SK-N-SH (cell line): Measurements from ENCODE around the gene PPM1L. TPM values are rescaled to one million over a fixed set of nuclear protein-coding genes. Genes with fewer than 3 reads are reported as not detected.

ENCODE experiments used
- CTCF ChIA-PET: fragments of 300-600, 350-600 bp; formaldehyde crosslinking; extraction: SDS; loops from one replicate; lab custom pipeline; 2021; lab: Yijun Ruan, JAX
- POLR2A ChIA-PET: fragments of 350-600 bp; sonication (Branson Sonifier 250); formaldehyde crosslinking; extraction: SDS; loops from one replicate; lab custom pipeline; 2020; ENCODE audit warnings: antibody characterized with exemption, inconsistent platforms; lab: Yijun Ruan, JAX
- DNase-seq: peaks from one replicate; pipeline ENCODE4 v3.0.0; 2012
- H2AFZ ChIP-seq: fragments of 200-600 bp; sonication (generic); 2 replicates; pipeline ENCODE4 v1.8.1; 2016; ENCODE audit warnings: antibody characterized with exemption, mild to moderate bottlenecking, low read depth
- H3F3A ChIP-seq: fragments of 200-600 bp; sonication (generic); replicated peaks from 2 replicates; pipeline ENCODE3; 2016; ENCODE audit warnings: antibody characterized with exemption, mild to moderate bottlenecking; ENCODE audit not compliant: insufficient read depth
- H3K27ac ChIP-seq, 2 experiments: fragments of 200-500 bp in 1 of 2; fragments of 200-600 bp in 1 of 2; sonication (Bioruptor generic) in 1 of 2; sonication (generic), shearing (Covaris generic) in 1 of 2; 2 replicates each; pipeline versions ENCODE4 v1.5.1 to v1.6.1; 2014 to 2016; ENCODE audit warnings: low read depth in 2 of 2, inconsistent platforms in 1 of 2, low read length in 1 of 2, mild to moderate bottlenecking in 1 of 2, mixed read lengths in 1 of 2
- H3K27me3 ChIP-seq: fragments of 200-600 bp; sonication (generic), shearing (Covaris generic); 2 replicates; pipeline ENCODE4 v1.6.1; 2016; ENCODE audit warnings: mixed run types; ENCODE audit not compliant: insufficient read depth
- H3K36me3 ChIP-seq, 2 experiments: fragments of 200-500 bp in 1 of 2; fragments of 200-600 bp in 1 of 2; sonication (Bioruptor generic) in 1 of 2; sonication (generic) in 1 of 2; replicated peaks in 1 of 2; 2 replicates each; pipeline versions ENCODE3 to v1.5.1; 2014 to 2016; ENCODE audit warnings: low read length in 1 of 2, mild to moderate bottlenecking in 1 of 2; ENCODE audit not compliant: insufficient read depth in 2 of 2, control insufficient read depth in 1 of 2
- H3K4me1 ChIP-seq, 2 experiments: fragments of 200-500 bp in 1 of 2; fragments of 200-600 bp in 1 of 2; sonication (Bioruptor generic) in 1 of 2; sonication (generic), shearing (Covaris generic) in 1 of 2; 2 replicates each; pipeline versions ENCODE4 v1.5.1 to v1.6.1; 2014 to 2016; ENCODE audit warnings: low read depth in 1 of 2, low read length in 1 of 2, mixed run types in 1 of 2; ENCODE audit not compliant: insufficient read depth in 2 of 2, control insufficient read depth in 1 of 2
- H3K4me2 ChIP-seq: fragments of 200-600 bp; sonication (generic), shearing (Covaris generic); 2 replicates; pipeline ENCODE4 v1.6.1; 2017; ENCODE audit warnings: mixed run types
- H3K4me3 ChIP-seq, 2 experiments: fragments of 200-500 bp in 1 of 2; fragments of 200-600 bp in 1 of 2; sonication (Bioruptor generic) in 1 of 2; sonication (generic), shearing (Covaris generic) in 1 of 2; 2 replicates each; pipeline versions ENCODE4 v1.5.1 to v1.8.1; 2014 to 2016; ENCODE audit warnings: low read depth in 2 of 2, inconsistent platforms in 1 of 2, low read length in 1 of 2, mild to moderate bottlenecking in 1 of 2, mixed read lengths in 1 of 2, moderate library complexity in 1 of 2
- H3K79me2 ChIP-seq: fragments of 200-600 bp; sonication (generic); 2 replicates; pipeline ENCODE4 v1.8.1; 2017; ENCODE audit warnings: mild to moderate bottlenecking; ENCODE audit not compliant: insufficient read depth
- H3K9ac ChIP-seq: fragments of 200-600 bp; sonication (generic); 2 replicates; pipeline ENCODE4 v1.6.1; 2017; ENCODE audit warnings: mixed run types
- H3K9me2 ChIP-seq: fragments of 200-600 bp; sonication (generic); 2 replicates; pipeline ENCODE4 v1.6.1; 2017; ENCODE audit warnings: mixed run types
- H3K9me3 ChIP-seq: fragments of 200-600 bp; sonication (generic); 2 replicates; pipeline ENCODE4 v1.6.1; 2017; ENCODE audit warnings: mixed run types, mild to moderate bottlenecking, moderate library complexity
- H4K20me1 ChIP-seq: fragments of 200-600 bp; sonication (generic); 2 replicates; pipeline ENCODE4 v1.6.1; 2017; ENCODE audit warnings: mild to moderate bottlenecking, mixed run types; ENCODE audit not compliant: insufficient read depth
- CHD2 ChIP-seq: fragments of 150-350 bp; IDR thresholded peaks from 2 replicates; pipeline ENCODE4 v1.6.1; 2018; ENCODE audit warnings: low read length; ENCODE audit not compliant: partially characterized antibody
- EZH2phosphoT487 ChIP-seq: fragments of 200-600 bp; sonication (generic); IDR thresholded peaks from 2 replicates; pipeline ENCODE4 v1.6.1; 2017; ENCODE audit warnings: low read depth, mixed run types, mild to moderate bottlenecking, antibody characterized with exemption, moderate library complexity, borderline replicate concordance
- GABPA ChIP-seq: IDR thresholded peaks from 2 replicates; pipeline ENCODE4 v1.4.0; 2012; ENCODE audit warnings: low read depth, mild to moderate bottlenecking
- JUND ChIP-seq: IDR thresholded peaks from 2 replicates; pipeline ENCODE4 v1.4.0; 2012
- MEF2A ChIP-seq: IDR thresholded peaks from 2 replicates; pipeline ENCODE4 v1.4.0; 2012; ENCODE audit warnings: low read depth, borderline replicate concordance
- NFIC ChIP-seq: IDR thresholded peaks from 2 replicates; pipeline ENCODE4 v1.4.0; 2012; ENCODE audit warnings: borderline replicate concordance
- POLR2AphosphoS5 ChIP-seq: IDR thresholded peaks from 2 replicates; pipeline ENCODE4 v1.6.1; 2012; ENCODE audit warnings: low read depth, low read length
- RAD21 ChIP-seq: IDR thresholded peaks from 2 replicates; pipeline ENCODE4 v1.6.1; 2012; ENCODE audit warnings: mild to moderate bottlenecking, low read length
- REST ChIP-seq: IDR thresholded peaks from 2 replicates; pipeline ENCODE4 v1.6.1; 2012; ENCODE audit warnings: mild to moderate bottlenecking, low read depth, low read length, moderate library complexity
- SMC3 ChIP-seq: IDR thresholded peaks from 2 replicates; pipeline ENCODE4 v1.6.1; 2012; ENCODE audit warnings: low read depth, low read length, improper control_type of control experiment
- YY1 ChIP-seq: IDR thresholded peaks from 2 replicates; pipeline ENCODE4 v1.4.0; 2012; ENCODE audit warnings: low read depth, mild to moderate bottlenecking
- WGBS: methylation state at CpG from one replicate; pipeline ENCODE4 v1.1.6; 2017; ENCODE audit warnings: low lambda C conversion rate; 5-methylcytosine and 5-hydroxymethylcytosine counted together
- polyA plus RNA-seq, 3 experiments: library from polyadenylated mRNA; depleted of rRNA; stranded (reverse); fragments of >200 nt; gene quantifications; 2 replicates each; pipeline ENCODE4 v1.2.3, GENCODE V29; 2012
- TF ChIP-seq, protein P1 (sequence below): IDR thresholded peaks from 2 replicates; pipeline ENCODE4 v1.4.0; 2012; ENCODE audit warnings: low read depth, borderline replicate concordance
- TF ChIP-seq, protein P2 (sequence below): fragments of 200-600 bp; sonication (generic); IDR thresholded peaks from 2 replicates; pipeline ENCODE4 v1.6.1; 2017; ENCODE audit warnings: antibody characterized with exemption, mild to moderate bottlenecking, moderate library complexity
- TF ChIP-seq, protein P3 (sequence below): fragments of 150-350 bp; IDR thresholded peaks from 2 replicates; pipeline ENCODE4 v1.6.1; 2016; ENCODE audit warnings: mild to moderate bottlenecking, low read depth, low read length

PPM1L gene
- 0.16 and 0.29 TPM in 2 replicates for polyA plus RNA-seq (2012; rRNA removed)
- polyA plus RNA-seq (2012; cell fraction: cytosol; rRNA removed): 0.18 and 0.29 TPM in 2 replicates
- 0.18 and 0.21 TPM in 2 replicates for polyA plus RNA-seq (2012; cell fraction: nucleus; rRNA removed)

- no peaks in the 10 kb centered on the region for H3K79me2 ChIP-seq
- peak within 1 kb of the TSS; percentile 74 to 86 for H3K4me3 ChIP-seq
- H3K9me2 ChIP-seq: no peaks in the 10 kb centered on the region
- ChIA-PET POLR2A (interaction anchor here (0.7 to 1.8 kb wide), 3 partner anchors 16 to 151 kb away, joined by 3 to 4 read pairs (median 4); no protein-coding TSS in a partner anchor), CTCF (interaction anchor here (1.1 to 5.2 kb wide), 7 partner anchors 12 to 193 kb away, joined by 3 to 24 read pairs (median 5); no protein-coding TSS in a partner anchor)
- peak within 1 kb of the TSS; percentile 98 for H3K4me2 ChIP-seq
- DNase-seq: peak; percentile 76
- peaks cover 12% of the 10 kb centered on the region; the same call in 1 of the 2 replicates for H3K27me3 ChIP-seq
- TF ChIP-seq, protein P1, sequence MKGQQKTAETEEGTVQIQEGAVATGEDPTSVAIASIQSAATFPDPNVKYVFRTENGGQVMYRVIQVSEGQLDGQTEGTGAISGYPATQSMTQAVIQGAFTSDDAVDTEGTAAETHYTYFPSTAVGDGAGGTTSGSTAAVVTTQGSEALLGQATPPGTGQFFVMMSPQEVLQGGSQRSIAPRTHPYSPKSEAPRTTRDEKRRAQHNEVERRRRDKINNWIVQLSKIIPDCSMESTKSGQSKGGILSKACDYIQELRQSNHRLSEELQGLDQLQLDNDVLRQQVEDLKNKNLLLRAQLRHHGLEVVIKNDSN: no peak
- no peak for TF ChIP-seq EZH2phosphoT487
- no peak for TF ChIP-seq REST
- no peak for TF ChIP-seq JUND
- no peak for TF ChIP-seq RAD21
- TF ChIP-seq GABPA: no peak
- TF ChIP-seq YY1: peak; percentile 35; the same call in 1 of the 2 replicates
- H3K27ac ChIP-seq: peak within 1 kb of the TSS; percentile 72 to 92
- no peaks in the 10 kb centered on the region for H3K9me3 ChIP-seq
- H3K36me3 ChIP-seq: no peaks in the 10 kb centered on the region
- no peaks in the 10 kb centered on the region for H4K20me1 ChIP-seq
- 0% methylated on average over 1 of the region's 64 CpGs for WGBS
- H3K4me1 ChIP-seq: peaks cover 0 to 16% of the 10 kb centered on the region in 2 experiments; a peak in 2 of 4 replicates
- H3F3A ChIP-seq: peaks cover 9% of the 10 kb centered on the region
- H2AFZ ChIP-seq: peak within 1 kb of the TSS; percentile 99
- H3K9ac ChIP-seq: peak within 1 kb of the TSS; percentile 70; the same call in 1 of the 2 replicates
Measured at GRCh38 chr3:160755776-160756304, at the start of gene PPM1L. Gene PPM1L (plus strand): TSS chr3:160756231.

GRCh38 chr3:160707187-160707794 lies 48.7 kb upstream of the PPM1L start:
- CTCF ChIA-PET: interaction anchor here (0.6 to 3.6 kb wide), 10 partner anchors 10 to 713 kb away, joined by 3 to 34 read pairs (median 4); no protein-coding TSS in a partner anchor
- peak; percentile 53 for DNase-seq

More at GRCh38 chr3:160707187-160707794, 48.7 kb upstream of the PPM1L start:
- H3K4me3 ChIP-seq: no peak overlapping the region; a peak in 1 of 4 replicates
- no peak overlapping the region for H3K27ac ChIP-seq
- H3K9ac ChIP-seq: no peak overlapping the region
- no peaks in the 10 kb centered on the region for H3K79me2 ChIP-seq
- H3K9me2 ChIP-seq: no peaks in the 10 kb centered on the region
- H3K27me3 ChIP-seq: no peaks in the 10 kb centered on the region
- H3K4me2 ChIP-seq: no peak overlapping the region
- no peak overlapping the region for H2AFZ ChIP-seq
- no peaks in the 10 kb centered on the region for H3F3A ChIP-seq
- no peaks in the 10 kb centered on the region for H3K4me1 ChIP-seq
- TF ChIP-seq, protein P2, sequence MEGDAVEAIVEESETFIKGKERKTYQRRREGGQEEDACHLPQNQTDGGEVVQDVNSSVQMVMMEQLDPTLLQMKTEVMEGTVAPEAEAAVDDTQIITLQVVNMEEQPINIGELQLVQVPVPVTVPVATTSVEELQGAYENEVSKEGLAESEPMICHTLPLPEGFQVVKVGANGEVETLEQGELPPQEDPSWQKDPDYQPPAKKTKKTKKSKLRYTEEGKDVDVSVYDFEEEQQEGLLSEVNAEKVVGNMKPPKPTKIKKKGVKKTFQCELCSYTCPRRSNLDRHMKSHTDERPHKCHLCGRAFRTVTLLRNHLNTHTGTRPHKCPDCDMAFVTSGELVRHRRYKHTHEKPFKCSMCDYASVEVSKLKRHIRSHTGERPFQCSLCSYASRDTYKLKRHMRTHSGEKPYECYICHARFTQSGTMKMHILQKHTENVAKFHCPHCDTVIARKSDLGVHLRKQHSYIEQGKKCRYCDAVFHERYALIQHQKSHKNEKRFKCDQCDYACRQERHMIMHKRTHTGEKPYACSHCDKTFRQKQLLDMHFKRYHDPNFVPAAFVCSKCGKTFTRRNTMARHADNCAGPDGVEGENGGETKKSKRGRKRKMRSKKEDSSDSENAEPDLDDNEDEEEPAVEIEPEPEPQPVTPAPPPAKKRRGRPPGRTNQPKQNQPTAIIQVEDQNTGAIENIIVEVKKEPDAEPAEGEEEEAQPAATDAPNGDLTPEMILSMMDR: peak; percentile 59
- peak; percentile 91 for TF ChIP-seq RAD21
- TF ChIP-seq SMC3: peak; percentile 83
- TF ChIP-seq POLR2AphosphoS5: no peak
- no peak for TF ChIP-seq GABPA
- TF ChIP-seq NFIC: no peak
- no peak for TF ChIP-seq MEF2A
- TF ChIP-seq, protein P3, sequence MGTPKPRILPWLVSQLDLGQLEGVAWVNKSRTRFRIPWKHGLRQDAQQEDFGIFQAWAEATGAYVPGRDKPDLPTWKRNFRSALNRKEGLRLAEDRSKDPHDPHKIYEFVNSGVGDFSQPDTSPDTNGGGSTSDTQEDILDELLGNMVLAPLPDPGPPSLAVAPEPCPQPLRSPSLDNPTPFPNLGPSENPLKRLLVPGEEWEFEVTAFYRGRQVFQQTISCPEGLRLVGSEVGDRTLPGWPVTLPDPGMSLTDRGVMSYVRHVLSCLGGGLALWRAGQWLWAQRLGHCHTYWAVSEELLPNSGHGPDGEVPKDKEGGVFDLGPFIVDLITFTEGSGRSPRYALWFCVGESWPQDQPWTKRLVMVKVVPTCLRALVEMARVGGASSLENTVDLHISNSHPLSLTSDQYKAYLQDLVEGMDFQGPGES: no peak
- TF ChIP-seq CHD2: no peak
- TF ChIP-seq, all 33 proteins: peak for 3
- Histone ChIP-seq H3K9me3 (no peaks in the 10 kb centered on the region), H3K36me3 (no peaks in the 10 kb centered on the region), H4K20me1 (no peaks in the 10 kb centered on the region)
- POLR2A ChIA-PET: no interaction called here
- WGBS: 17% methylated on average over 4 of the region's 4 CpGs
